ENCODE data around the gene LAMC2.
A peak's percentile ranks its signal among the peaks of the same experiment; 100 is the strongest.

The LAMC2 gene

GRCh38 chr1:183203094-183203493 lies 17.0 kb downstream of the LAMC2 start:
- in situ Hi-C loops (cut with HindIII; ENCODE audit: low sequenced_read_pairs) = no loop called here
- DNase-seq (ENCODE audit: low read depth, low spot score) = no peak
- H3K4me3 ChIP-seq (ENCODE audit: low read depth, low read length) = no peak overlapping the region
- TF ChIP-seq CTCF (IDR thresholded peaks at IDR 0.05; ENCODE audit: low read depth, low read length) = no peak

- TF ChIP-seq CTCF (IDR thresholded peaks at IDR 0.05; ENCODE audit: low read depth, low read length) = no peak
- in situ Hi-C loops (cut with HindIII; ENCODE audit: low sequenced_read_pairs) = no loop called here
- no peak for DNase-seq (ENCODE audit: low read depth, low spot score)
- no peak overlapping the region for H3K4me3 ChIP-seq (ENCODE audit: low read depth, low read length)
Observed at GRCh38 chr1:183205196-183205781, 19.2 kb downstream of the LAMC2 start.

- no peak overlapping the region for H3K4me3 ChIP-seq (ENCODE audit: low read depth, low read length)
- no peak for TF ChIP-seq CTCF (IDR thresholded peaks at IDR 0.05; ENCODE audit: low read depth, low read length)
- DNase-seq (ENCODE audit: low read depth, low spot score) = no peak
- in situ Hi-C loops (cut with HindIII; ENCODE audit: low sequenced_read_pairs) = no loop called here
Observed at GRCh38 chr1:183206538-183207122, 20.6 kb downstream of the LAMC2 start.

GRCh38 chr1:183209533-183210158 lies 23.6 kb downstream of the LAMC2 start:
- H3K4me3 ChIP-seq (ENCODE audit: low read depth, low read length) = no peak overlapping the region
- no peak for TF ChIP-seq CTCF (IDR thresholded peaks at IDR 0.05; ENCODE audit: low read depth, low read length)
- in situ Hi-C loops (cut with HindIII; ENCODE audit: low sequenced_read_pairs) = no loop called here
- peak; percentile 75 for DNase-seq (ENCODE audit: low read depth, low spot score)

GRCh38 chr1:183210681-183211080 lies 24.6 kb downstream of the LAMC2 start:
- in situ Hi-C loops (cut with HindIII; ENCODE audit: low sequenced_read_pairs) = no loop called here
- no peak for DNase-seq (ENCODE audit: low read depth, low spot score)
- H3K4me3 ChIP-seq (ENCODE audit: low read depth, low read length) = no peak overlapping the region
- no peak for TF ChIP-seq CTCF (IDR thresholded peaks at IDR 0.05; ENCODE audit: low read depth, low read length)

- TF ChIP-seq CTCF (IDR thresholded peaks at IDR 0.05; ENCODE audit: low read depth, low read length) = no peak
- DNase-seq (ENCODE audit: low read depth, low spot score) = no peak
Observed at GRCh38 chr1:183212870-183213269, 26.8 kb downstream of the LAMC2 start.

More at GRCh38 chr1:183212870-183213269, 26.8 kb downstream of the LAMC2 start:
- H3K4me3 ChIP-seq (ENCODE audit: low read depth, low read length) = no peak overlapping the region
- in situ Hi-C loops (cut with HindIII; ENCODE audit: low sequenced_read_pairs) = no loop called here

All from astrocyte of the spinal cord (primary cell).